ENCODE data around the gene RARS1.

The RARS1 gene

DNA sequence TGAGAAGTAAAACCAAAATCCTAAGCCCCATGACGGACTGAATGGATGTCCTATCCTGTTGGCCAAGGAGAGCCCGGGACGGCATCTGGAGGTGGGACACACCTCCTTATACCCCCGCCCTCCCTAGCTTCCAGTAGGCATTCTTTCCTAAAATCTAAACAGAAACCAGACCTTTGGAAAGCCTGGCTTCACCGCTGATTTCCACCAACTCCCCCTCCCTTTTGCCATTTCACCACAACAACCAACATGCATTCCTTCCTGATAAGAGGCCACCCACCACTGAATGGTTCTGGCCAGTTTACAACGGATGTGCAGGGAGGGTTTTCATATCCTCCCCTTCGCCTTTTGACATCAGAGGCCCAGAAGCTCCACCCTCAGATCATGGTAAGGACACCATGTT, 9.2 kb upstream of the RARS1 start:
- Histone ChIP-seq H4K20me1 (ENCODE audit: control insufficient read depth, insufficient read depth, low read depth, low read length) (no peaks in the 10 kb centered on the region), H3K79me2 (ENCODE audit: control insufficient read depth, low read length) (no peaks in the 10 kb centered on the region), H3K27ac (ENCODE audit: low read depth, low read length) (no peak overlapping the region), H3K9me2 (replicated peaks; ENCODE audit: control insufficient read depth, low read length) (no peaks in the 10 kb centered on the region), H3K4me2 (ENCODE audit: low read length) (no peak overlapping the region), H3F3A (ENCODE audit: control insufficient read depth, insufficient read depth) (no peaks in the 10 kb centered on the region), H3K4me1 (ENCODE audit: control insufficient read depth, low read length) (peaks cover 9% of the 10 kb centered on the region), H3K27me3 (ENCODE audit: control insufficient read depth, low read length) (no peaks in the 10 kb centered on the region; the same call in 1 of the 2 replicates), H3K9me3 (ENCODE audit: control insufficient read depth, insufficient read depth, low read length) (no peaks in the 10 kb centered on the region), H3K36me3 (ENCODE audit: control insufficient read depth, low read length) (no peaks in the 10 kb centered on the region), H3K4me3 (ENCODE audit: low read length) (no peak overlapping the region)
- TF ChIP-seq, protein P1, sequence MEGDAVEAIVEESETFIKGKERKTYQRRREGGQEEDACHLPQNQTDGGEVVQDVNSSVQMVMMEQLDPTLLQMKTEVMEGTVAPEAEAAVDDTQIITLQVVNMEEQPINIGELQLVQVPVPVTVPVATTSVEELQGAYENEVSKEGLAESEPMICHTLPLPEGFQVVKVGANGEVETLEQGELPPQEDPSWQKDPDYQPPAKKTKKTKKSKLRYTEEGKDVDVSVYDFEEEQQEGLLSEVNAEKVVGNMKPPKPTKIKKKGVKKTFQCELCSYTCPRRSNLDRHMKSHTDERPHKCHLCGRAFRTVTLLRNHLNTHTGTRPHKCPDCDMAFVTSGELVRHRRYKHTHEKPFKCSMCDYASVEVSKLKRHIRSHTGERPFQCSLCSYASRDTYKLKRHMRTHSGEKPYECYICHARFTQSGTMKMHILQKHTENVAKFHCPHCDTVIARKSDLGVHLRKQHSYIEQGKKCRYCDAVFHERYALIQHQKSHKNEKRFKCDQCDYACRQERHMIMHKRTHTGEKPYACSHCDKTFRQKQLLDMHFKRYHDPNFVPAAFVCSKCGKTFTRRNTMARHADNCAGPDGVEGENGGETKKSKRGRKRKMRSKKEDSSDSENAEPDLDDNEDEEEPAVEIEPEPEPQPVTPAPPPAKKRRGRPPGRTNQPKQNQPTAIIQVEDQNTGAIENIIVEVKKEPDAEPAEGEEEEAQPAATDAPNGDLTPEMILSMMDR (IDR thresholded peaks at IDR 0.05; ENCODE audit: low read depth, low read length, poor library complexity, severe bottlenecking), result no peak
- no peak for TF ChIP-seq EZH2phosphoT487 (IDR thresholded peaks at IDR 0.05; ENCODE audit: borderline replicate concordance, low read length)

DNA sequence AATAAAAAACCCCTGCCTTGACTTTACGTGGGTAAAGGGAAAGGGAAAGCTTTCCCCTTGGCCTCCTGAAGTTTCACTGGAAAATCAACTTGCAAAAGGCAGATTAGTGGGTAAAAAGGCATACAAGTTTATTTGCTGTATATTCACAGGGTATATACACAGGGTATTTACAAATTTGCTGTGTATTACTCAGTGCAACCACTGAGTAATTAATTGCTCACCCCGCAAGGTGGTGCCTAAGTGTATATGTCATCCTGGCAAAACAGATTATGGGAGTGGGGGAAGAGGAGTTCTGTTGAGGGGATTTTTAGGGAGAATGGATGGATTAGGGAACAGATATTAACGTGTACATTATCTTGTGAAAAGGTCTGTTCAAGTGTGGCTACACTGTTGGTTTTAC, 7.1 kb upstream of the RARS1 start:
- TF ChIP-seq EZH2phosphoT487 (IDR thresholded peaks at IDR 0.05; ENCODE audit: borderline replicate concordance, low read length), result no peak
- TF ChIP-seq, protein P1 (IDR thresholded peaks at IDR 0.05; ENCODE audit: low read depth, low read length, poor library complexity, severe bottlenecking), result no peak
- no peaks in the 10 kb centered on the region for H3K27me3 ChIP-seq (ENCODE audit: control insufficient read depth, low read length)
- H3K9me3 ChIP-seq (ENCODE audit: control insufficient read depth, insufficient read depth, low read length), result no peaks in the 10 kb centered on the region
- no peak overlapping the region for H3K4me3 ChIP-seq (ENCODE audit: low read length)
- no peaks in the 10 kb centered on the region for H4K20me1 ChIP-seq (ENCODE audit: control insufficient read depth, insufficient read depth, low read depth, low read length)
- H3K27ac ChIP-seq (ENCODE audit: low read depth, low read length), result no peak overlapping the region
- no peaks in the 10 kb centered on the region for H3K36me3 ChIP-seq (ENCODE audit: control insufficient read depth, low read length)
- H3K9me2 ChIP-seq (replicated peaks; ENCODE audit: control insufficient read depth, low read length), result no peaks in the 10 kb centered on the region
- H3K79me2 ChIP-seq (ENCODE audit: control insufficient read depth, low read length), result no peaks in the 10 kb centered on the region
- no peaks in the 10 kb centered on the region for H3F3A ChIP-seq (ENCODE audit: control insufficient read depth, insufficient read depth)
- peaks cover 9% of the 10 kb centered on the region for H3K4me1 ChIP-seq (ENCODE audit: control insufficient read depth, low read length)
- H3K4me2 ChIP-seq (ENCODE audit: low read length), result no peak overlapping the region

DNA sequence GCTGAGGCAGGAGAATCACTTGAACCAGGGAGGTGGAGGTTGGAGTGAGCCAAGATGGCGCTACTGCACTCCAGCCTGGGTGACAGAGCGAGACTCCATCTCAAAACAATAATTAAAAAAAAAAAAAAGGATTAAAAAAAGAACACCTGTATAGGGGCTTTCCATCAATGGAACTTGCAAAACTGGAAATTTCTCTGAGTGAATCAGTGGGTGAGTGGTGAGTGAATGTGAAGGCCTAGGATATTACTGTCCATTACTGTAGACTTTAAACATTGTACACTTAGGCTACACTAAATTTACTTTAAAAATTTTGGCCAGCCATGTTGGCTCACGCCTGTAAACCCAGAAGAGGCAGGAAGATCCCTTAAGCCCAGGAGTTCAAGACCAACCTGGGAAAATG, 5.7 kb upstream of the RARS1 start:
- Histone ChIP-seq H3K79me2 (ENCODE audit: control insufficient read depth, low read length) (no peaks in the 10 kb centered on the region), H3K27ac (ENCODE audit: low read depth, low read length) (no peak overlapping the region), H3K4me3 (ENCODE audit: low read length) (no peak overlapping the region)

More for the DNA sequence above, 5.7 kb upstream of the RARS1 start:
- Histone ChIP-seq H3K9me3 (ENCODE audit: control insufficient read depth, insufficient read depth, low read length) (no peaks in the 10 kb centered on the region), H3K36me3 (ENCODE audit: control insufficient read depth, low read length) (no peaks in the 10 kb centered on the region), H4K20me1 (ENCODE audit: control insufficient read depth, insufficient read depth, low read depth, low read length) (no peaks in the 10 kb centered on the region), H3F3A (ENCODE audit: control insufficient read depth, insufficient read depth) (no peaks in the 10 kb centered on the region), H3K27me3 (ENCODE audit: control insufficient read depth, low read length) (no peaks in the 10 kb centered on the region), H3K4me1 (ENCODE audit: control insufficient read depth, low read length) (peaks cover 10% of the 10 kb centered on the region), H3K4me2 (ENCODE audit: low read length) (no peak overlapping the region), H3K9me2 (replicated peaks; ENCODE audit: control insufficient read depth, low read length) (no peaks in the 10 kb centered on the region)
- TF ChIP-seq EZH2phosphoT487 (IDR thresholded peaks at IDR 0.05; ENCODE audit: borderline replicate concordance, low read length), result no peak
- TF ChIP-seq, protein P1 (IDR thresholded peaks at IDR 0.05; ENCODE audit: low read depth, low read length, poor library complexity, severe bottlenecking), result no peak
